ENCODE data around the gene MZF1.
A peak's percentile ranks its signal among the peaks of the same experiment; 100 is the strongest.

DNA sequence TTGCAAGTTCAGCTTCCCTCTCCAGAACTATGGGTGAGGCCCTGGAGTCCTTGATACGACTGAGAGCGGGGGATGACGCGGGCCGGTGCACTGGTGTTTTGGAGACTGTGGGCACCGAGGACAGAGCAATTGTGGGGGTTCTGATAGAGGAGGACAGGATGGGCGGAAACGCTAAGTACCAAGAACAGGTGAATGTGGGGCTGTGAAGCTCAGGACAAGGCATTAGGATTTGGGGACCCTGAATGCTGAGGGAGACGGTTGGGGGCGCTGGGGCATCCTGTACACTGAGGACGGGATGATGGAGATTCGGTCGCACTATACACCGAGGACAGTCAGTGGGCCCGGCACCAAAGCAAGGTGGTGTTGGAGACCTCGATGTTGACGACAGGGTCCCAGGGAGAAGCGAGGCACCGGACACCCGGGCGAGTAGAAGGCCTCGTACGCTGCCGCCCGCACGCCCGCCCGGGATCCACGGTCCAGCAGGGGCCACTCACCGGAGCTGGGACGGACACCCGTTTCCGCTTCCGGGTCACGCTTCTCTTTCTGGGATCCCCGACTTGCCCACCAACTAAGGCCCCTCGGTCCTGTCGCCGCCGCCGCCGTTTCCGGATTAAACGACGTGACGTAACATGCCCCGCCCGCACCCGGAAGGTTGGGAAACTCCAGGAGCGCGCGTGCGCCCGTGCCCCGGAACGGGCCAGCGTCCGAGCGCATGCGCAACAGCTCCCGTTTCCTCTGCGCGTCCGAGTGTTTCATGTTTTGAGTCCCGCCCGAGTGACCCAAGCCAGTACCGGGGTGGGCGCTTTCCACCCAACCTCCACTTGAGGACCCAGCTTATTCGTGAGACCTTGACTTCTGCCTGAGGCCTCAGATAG lies 18.4 kb downstream of the MZF1 start, which contains the start of gene CHMP2A:
- TF ChIP-seq SREBF2 (IDR thresholded peaks at IDR 0.05; ENCODE audit: low read length) (no peak), CBX5 (IDR thresholded peaks at IDR 0.05; ENCODE audit: low read depth) (no peak)
- TF ChIP-seq, protein P1, sequence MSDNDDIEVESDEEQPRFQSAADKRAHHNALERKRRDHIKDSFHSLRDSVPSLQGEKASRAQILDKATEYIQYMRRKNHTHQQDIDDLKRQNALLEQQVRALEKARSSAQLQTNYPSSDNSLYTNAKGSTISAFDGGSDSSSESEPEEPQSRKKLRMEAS (IDR thresholded peaks at IDR 0.05; ENCODE audit: low read depth, low read length): peak; percentile 40; the same call in 1 of the 2 replicates
